Endothelial cell of umbilical vein (primary cell): ENCODE data around the gene C3.

ENCODE experiments used
- EZH2 ChIP-seq: IDR thresholded peaks from 2 replicates; pipeline ENCODE4 v1.6.1; 2012; ENCODE audit warnings: borderline replicate concordance, low read depth, mild to moderate bottlenecking, moderate library complexity, low read length, inconsistent platforms; ENCODE audit not compliant: severe bottlenecking
- FOS ChIP-seq: IDR thresholded peaks from 2 replicates; pipeline ENCODE4 v1.6.1; 2011; ENCODE audit warnings: mild to moderate bottlenecking, low read length, moderate library complexity, borderline replicate concordance; ENCODE audit not compliant: insufficient read depth
- GATA2 ChIP-seq: IDR thresholded peaks from 2 replicates; pipeline ENCODE4 v1.7.0; 2011; ENCODE audit warnings: low read depth, mild to moderate bottlenecking, moderate library complexity, mixed read lengths, low read length; ENCODE audit not compliant: insufficient read length, insufficient read depth
- JUN ChIP-seq: IDR thresholded peaks from 2 replicates; pipeline ENCODE4 v1.6.1; 2011; ENCODE audit warnings: borderline replicate concordance, low read depth; ENCODE audit not compliant: insufficient read length, insufficient read depth
- MAX ChIP-seq: IDR thresholded peaks from 2 replicates; pipeline ENCODE4 v1.6.1; 2011; ENCODE audit not compliant: insufficient read depth, insufficient read length
- MYC ChIP-seq: IDR thresholded peaks from one replicate; pipeline ENCODE4 v1.6.1; 2011; ENCODE audit warnings: mild to moderate bottlenecking, low read depth, low read length
- POLR2A ChIP-seq: IDR thresholded peaks from 2 replicates; pipeline ENCODE4 v1.6.1; 2012; ENCODE audit warnings: low read depth, mild to moderate bottlenecking, control low read depth, low read length
- POLR2AphosphoS5 ChIP-seq: IDR thresholded peaks from 2 replicates; pipeline ENCODE4 v1.6.1; 2012; ENCODE audit warnings: low read depth, mild to moderate bottlenecking, control low read depth, low read length, moderate library complexity; ENCODE audit not compliant: insufficient read depth
- TF ChIP-seq, protein P1 (sequence below), 2 donors: IDR thresholded peaks; 1 replicate in 1 of 2; 2 replicates in 1 of 2; pipeline ENCODE4 v1.5.1; 2011; ENCODE audit warnings: low read length in 2 of 2, mild to moderate bottlenecking in 2 of 2, moderate library complexity in 2 of 2, control low read depth in 1 of 2, inconsistent platforms in 1 of 2, low read depth in 1 of 2; ENCODE audit not compliant: insufficient read depth in 1 of 2; ENCODE audit errors: extremely low read depth in 1 of 2

- TF ChIP-seq, protein P1, sequence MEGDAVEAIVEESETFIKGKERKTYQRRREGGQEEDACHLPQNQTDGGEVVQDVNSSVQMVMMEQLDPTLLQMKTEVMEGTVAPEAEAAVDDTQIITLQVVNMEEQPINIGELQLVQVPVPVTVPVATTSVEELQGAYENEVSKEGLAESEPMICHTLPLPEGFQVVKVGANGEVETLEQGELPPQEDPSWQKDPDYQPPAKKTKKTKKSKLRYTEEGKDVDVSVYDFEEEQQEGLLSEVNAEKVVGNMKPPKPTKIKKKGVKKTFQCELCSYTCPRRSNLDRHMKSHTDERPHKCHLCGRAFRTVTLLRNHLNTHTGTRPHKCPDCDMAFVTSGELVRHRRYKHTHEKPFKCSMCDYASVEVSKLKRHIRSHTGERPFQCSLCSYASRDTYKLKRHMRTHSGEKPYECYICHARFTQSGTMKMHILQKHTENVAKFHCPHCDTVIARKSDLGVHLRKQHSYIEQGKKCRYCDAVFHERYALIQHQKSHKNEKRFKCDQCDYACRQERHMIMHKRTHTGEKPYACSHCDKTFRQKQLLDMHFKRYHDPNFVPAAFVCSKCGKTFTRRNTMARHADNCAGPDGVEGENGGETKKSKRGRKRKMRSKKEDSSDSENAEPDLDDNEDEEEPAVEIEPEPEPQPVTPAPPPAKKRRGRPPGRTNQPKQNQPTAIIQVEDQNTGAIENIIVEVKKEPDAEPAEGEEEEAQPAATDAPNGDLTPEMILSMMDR (IDR thresholded peaks at IDR 0.05; ENCODE audit: extremely low read depth in 1 of 2, insufficient read depth in 1 of 2, low read depth in 1 of 2, low read length in 2 of 2) = no peak
- TF ChIP-seq POLR2AphosphoS5 (no peak), MAX (no peak), EZH2 (no peak), POLR2A (no peak), GATA2 (no peak), JUN (no peak), MYC (no peak), FOS (no peak)
These were observed at the start of gene C3 for GRCh38 chr19:6720369-6721137.
